Stimulated activated naive B cell treated with anti-CD40 and anti-IgM and Interleukin-4, amounts not matched to agents 10 μg/mL and 1 μg/mL and 100 μg/mL, for 72 hours (primary cell): Measurements from ENCODE around the gene TRIM23.

Source experiments
- ATAC-seq, 2 donors: fragments of 150-1000 bp; cut with Tn5 transposase; replicated peaks; 2 replicates each; pipeline ENCODE4 v1.10.0; 2021; ENCODE audit warnings: moderate library complexity in 1 of 2
- DNase-seq: peaks from one replicate; pipeline ENCODE4 v3.0.0; 2021
- H3K27ac Mint-ChIP-seq: one replicate; pipeline ENCODE4 v1.8.0; 2022; ENCODE audit warnings: mild to moderate bottlenecking, mixed read lengths
- H3K27me3 Mint-ChIP-seq, 2 donors: one replicate each; pipeline ENCODE4 v1.8.0; 2022; ENCODE audit warnings: mixed read lengths in 2 of 2
- H3K36me3 Mint-ChIP-seq, 2 donors: one replicate each; pipeline ENCODE4 v1.8.0; 2022; ENCODE audit warnings: mixed read lengths in 2 of 2, mild to moderate bottlenecking in 1 of 2
- H3K4me1 Mint-ChIP-seq, 2 donors: one replicate each; pipeline ENCODE4 v1.8.0; 2022; ENCODE audit warnings: mixed read lengths in 2 of 2, mild to moderate bottlenecking in 1 of 2
- H3K4me3 Mint-ChIP-seq, 2 donors: one replicate each; pipeline ENCODE4 v1.8.0; 2022; ENCODE audit warnings: mild to moderate bottlenecking in 2 of 2, mixed read lengths in 2 of 2, moderate library complexity in 1 of 2
- H3K9me3 Mint-ChIP-seq, 2 donors: one replicate each; pipeline ENCODE4 v1.8.0; 2022; ENCODE audit warnings: mixed read lengths in 2 of 2, mild to moderate bottlenecking in 1 of 2

Gene TRIM23

DNA sequence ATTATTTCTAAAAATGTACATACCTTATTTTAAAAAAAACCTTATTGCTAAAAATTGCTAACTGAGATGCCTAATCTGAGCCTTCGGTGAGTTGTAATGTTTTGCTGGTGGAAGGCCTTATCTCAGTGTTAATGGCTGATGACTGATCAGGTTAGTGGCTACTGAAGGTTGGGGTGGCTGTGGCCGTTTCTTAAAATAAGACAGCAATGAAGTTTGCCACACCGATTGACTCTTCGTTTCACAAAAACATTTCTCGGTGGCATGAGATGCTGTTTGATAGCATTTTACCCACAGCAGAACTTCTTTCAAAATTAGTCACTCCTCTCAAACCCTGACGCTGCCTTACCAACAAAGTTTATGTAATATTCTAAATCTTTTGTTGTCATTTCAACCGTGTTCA is 75.9 kb downstream of the TRIM23 start:
- no peak for ATAC-seq
- Mint-ChIP-seq H3K27me3 (no peaks in the 10 kb centered on the region), H3K36me3 (peaks cover 20 to 28% of the 10 kb centered on the region in 2 donors), H3K4me3 (no peak overlapping the region), H3K9me3 (no peaks in the 10 kb centered on the region), H3K4me1 (no peaks in the 10 kb centered on the region), H3K27ac (no peak overlapping the region)
- no peak for DNase-seq

DNA sequence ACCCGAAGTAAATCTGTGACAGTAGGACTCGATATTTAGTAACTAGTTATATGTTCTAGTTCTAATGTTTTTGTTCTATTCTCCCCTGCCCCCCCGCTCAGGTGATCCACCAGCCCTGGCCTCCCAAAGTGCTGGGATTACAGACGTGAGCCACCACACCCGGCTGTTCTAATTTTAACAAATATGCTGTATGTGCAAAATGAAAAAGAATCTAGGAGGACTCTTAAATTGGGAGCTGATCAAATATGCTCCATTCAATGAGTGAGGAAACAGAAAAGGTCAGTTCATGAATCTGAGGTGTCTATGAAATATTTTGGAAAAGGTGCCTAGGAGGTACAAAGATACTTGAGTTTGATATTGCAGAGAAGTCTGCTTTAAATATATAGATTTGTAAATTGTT is 78.0 kb downstream of the TRIM23 start:
- Mint-ChIP-seq H3K4me3 (no peak overlapping the region), H3K9me3 (no peaks in the 10 kb centered on the region), H3K36me3 (peaks cover 25 to 44% of the 10 kb centered on the region in 2 donors), H3K27ac (no peak overlapping the region), H3K4me1 (no peaks in the 10 kb centered on the region), H3K27me3 (no peaks in the 10 kb centered on the region)
- no peak for ATAC-seq
- no peak for DNase-seq

DNA sequence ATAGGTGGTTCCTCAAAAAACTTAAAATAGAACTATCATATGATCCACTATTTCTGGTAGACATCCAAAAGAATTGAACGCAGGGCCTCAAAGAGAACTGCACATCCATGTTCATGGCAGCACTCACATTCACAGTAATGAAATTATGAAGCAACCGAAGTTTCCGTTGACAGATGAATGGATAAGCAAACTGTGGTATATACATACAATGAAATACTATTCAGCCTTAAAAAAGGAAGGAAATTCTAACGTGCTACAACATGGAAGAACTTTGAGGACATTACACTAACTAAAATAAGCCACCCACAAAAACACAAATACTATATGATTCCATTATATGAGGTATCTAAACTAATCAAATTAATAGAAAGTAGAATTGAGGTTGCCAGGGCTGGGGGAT is 79.7 kb downstream of the TRIM23 start:
- Mint-ChIP-seq H3K27ac (no peak overlapping the region), H3K4me3 (no peak overlapping the region), H3K36me3 (peaks cover 26 to 47% of the 10 kb centered on the region in 2 donors), H3K27me3 (no peaks in the 10 kb centered on the region), H3K4me1 (no peaks in the 10 kb centered on the region), H3K9me3 (no peaks in the 10 kb centered on the region)
- DNase-seq (no peak), ATAC-seq (no peak)

GRCh38 chr5:65539827-65540226 is 84.3 kb downstream of the TRIM23 start:
- Mint-ChIP-seq H3K4me1 (no peaks in the 10 kb centered on the region), H3K4me3 (no peak overlapping the region), H3K9me3 (no peaks in the 10 kb centered on the region), H3K27me3 (no peaks in the 10 kb centered on the region), H3K27ac (no peak overlapping the region), H3K36me3 (peaks cover 18 to 41% of the 10 kb centered on the region in 2 donors)
- no peak for ATAC-seq
- DNase-seq, result no peak
